Keratinocyte (primary cell): ENCODE data around the gene DHFR2.

Experiments
- EZH2 ChIP-seq: IDR thresholded peaks from one replicate; pipeline ENCODE4 v1.6.1; 2012; ENCODE audit warnings: inconsistent platforms, mild to moderate bottlenecking, low read length, moderate library complexity
- TF ChIP-seq, protein P1 (sequence below), 3 experiments: IDR thresholded peaks in 1 of 3; conservative IDR thresholded peaks in 1 of 3; optimal IDR thresholded peaks in 1 of 3; 2 replicates in 2 of 3; 3 replicates in 1 of 3; pipeline versions ENCODE3 to v1.5.1; 2011; ENCODE audit warnings: low read length in 3 of 3, mild to moderate bottlenecking in 3 of 3, moderate library complexity in 2 of 3, control low read depth in 1 of 3, inconsistent platforms in 1 of 3; ENCODE audit not compliant: insufficient read depth in 2 of 3; ENCODE audit errors: extremely low read depth in 1 of 3

DNA sequence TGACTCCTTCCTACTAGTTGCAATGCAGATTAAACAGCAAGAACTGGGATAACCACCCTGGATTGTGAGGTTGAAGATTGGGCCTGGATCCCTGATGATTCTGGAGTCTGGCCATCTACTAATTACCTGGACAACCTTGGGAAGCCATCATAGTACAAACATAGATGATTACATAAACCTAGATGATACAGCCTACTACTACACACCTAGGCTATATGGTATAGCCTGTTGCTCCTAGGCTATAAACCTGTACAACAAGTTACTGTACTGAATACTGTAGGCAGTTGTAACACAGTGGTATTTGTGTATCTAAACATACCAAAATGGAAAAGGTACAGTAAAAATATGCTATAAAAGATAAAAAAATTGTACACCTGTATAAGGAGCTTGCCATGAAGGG is 48.1 kb upstream of the DHFR2 start:
- TF ChIP-seq EZH2, result no peak
- TF ChIP-seq, protein P1, sequence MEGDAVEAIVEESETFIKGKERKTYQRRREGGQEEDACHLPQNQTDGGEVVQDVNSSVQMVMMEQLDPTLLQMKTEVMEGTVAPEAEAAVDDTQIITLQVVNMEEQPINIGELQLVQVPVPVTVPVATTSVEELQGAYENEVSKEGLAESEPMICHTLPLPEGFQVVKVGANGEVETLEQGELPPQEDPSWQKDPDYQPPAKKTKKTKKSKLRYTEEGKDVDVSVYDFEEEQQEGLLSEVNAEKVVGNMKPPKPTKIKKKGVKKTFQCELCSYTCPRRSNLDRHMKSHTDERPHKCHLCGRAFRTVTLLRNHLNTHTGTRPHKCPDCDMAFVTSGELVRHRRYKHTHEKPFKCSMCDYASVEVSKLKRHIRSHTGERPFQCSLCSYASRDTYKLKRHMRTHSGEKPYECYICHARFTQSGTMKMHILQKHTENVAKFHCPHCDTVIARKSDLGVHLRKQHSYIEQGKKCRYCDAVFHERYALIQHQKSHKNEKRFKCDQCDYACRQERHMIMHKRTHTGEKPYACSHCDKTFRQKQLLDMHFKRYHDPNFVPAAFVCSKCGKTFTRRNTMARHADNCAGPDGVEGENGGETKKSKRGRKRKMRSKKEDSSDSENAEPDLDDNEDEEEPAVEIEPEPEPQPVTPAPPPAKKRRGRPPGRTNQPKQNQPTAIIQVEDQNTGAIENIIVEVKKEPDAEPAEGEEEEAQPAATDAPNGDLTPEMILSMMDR (optimal IDR thresholded peaks at IDR 0.05 in 1 of 3, IDR thresholded peaks at IDR 0.05 in 1 of 3, conservative IDR thresholded peaks at IDR 0.05 in 1 of 3; ENCODE audit: extremely low read depth in 1 of 3, insufficient read depth in 2 of 3, low read length in 3 of 3), result no peak
